GM10248 (cell line): ENCODE data around the gene SMIM35.

ENCODE experiments used
- CTCF ChIA-PET: fragments of 300-600 bp; sonication (Branson Sonifier 250); formaldehyde crosslinking; extraction: SDS; loops from one replicate; lab custom pipeline; 2021; ENCODE audit warnings: antibody characterized with exemption; lab: Yijun Ruan, JAX
- POLR2A ChIA-PET: fragments of 350-650 bp; sonication (Branson Sonifier 250); formaldehyde crosslinking; extraction: SDS; loops from one replicate; lab custom pipeline; 2020; ENCODE audit warnings: antibody characterized with exemption; lab: Yijun Ruan, JAX
- DNase-seq: peaks from one replicate; pipeline ENCODE4 v3.0.0; 2012; ENCODE audit errors: extremely low spot score
- CTCF ChIP-seq: IDR thresholded peaks from 2 replicates; pipeline ENCODE4 v1.5.1; 2012; ENCODE audit warnings: mild to moderate bottlenecking, low read depth; ENCODE audit errors: extremely low read depth, missing control alignments, control extremely low read depth

SMIM35 gene

GRCh38 chr11:118076754-118077281 lies 9.9 kb downstream of the SMIM35 start, which contains the start of gene TMPRSS4:
TSS of gene TMPRSS4 (plus strand) at chr11:118077078. CDS start at chr11:118077303, 225 bp downstream.
- no peak for TF ChIP-seq CTCF
- CTCF ChIA-PET: interaction anchor here (0.9 to 1.9 kb wide), 2 partner anchors 11 to 95 kb away, joined by 3 to 5 read pairs; no protein-coding TSS in a partner anchor
- DNase-seq: no peak
- POLR2A ChIA-PET: no interaction called here

GRCh38 chr11:118074785-118075184 lies 12.0 kb downstream of the SMIM35 start:
- POLR2A ChIA-PET: no interaction called here

GRCh38 chr11:118074091-118074685 lies 12.6 kb downstream of the SMIM35 start:
- TF ChIP-seq CTCF: no peak
- ChIA-PET POLR2A (no interaction called here), CTCF (interaction anchor here (1.0 to 2.1 kb wide), 3 partner anchors 9 to 128 kb away, joined by 3 to 6 read pairs (median 5); no protein-coding TSS in a partner anchor)
- no peak for DNase-seq

More at GRCh38 chr11:118074785-118075184, 12.0 kb downstream of the SMIM35 start:
- DNase-seq: no peak
- no peak for TF ChIP-seq CTCF
- CTCF ChIA-PET: interaction anchor here (1.0 to 2.1 kb wide), 2 partner anchors 9 to 21 kb away, joined by 3 to 5 read pairs; no protein-coding TSS in a partner anchor

GRCh38 chr11:118073554-118073953 lies 13.2 kb downstream of the SMIM35 start:
- TF ChIP-seq CTCF: no peak

GRCh38 chr11:118071416-118072030 lies 15.2 kb downstream of the SMIM35 start:
- CTCF ChIA-PET: interaction anchor here (0.8 to 1.2 kb wide), 5 partner anchors 9 to 264 kb away, joined by 3 to 4 read pairs (median 3); no protein-coding TSS in a partner anchor
- no peak for TF ChIP-seq CTCF
- DNase-seq: no peak
- POLR2A ChIA-PET: no interaction called here

More at GRCh38 chr11:118073554-118073953, 13.2 kb downstream of the SMIM35 start:
- ChIA-PET CTCF (interaction anchor here (1.7 kb wide), 2 partner anchors 21 to 127 kb away, joined by 6 to 7 read pairs; no protein-coding TSS in a partner anchor), POLR2A (no interaction called here)
- DNase-seq: no peak

GRCh38 chr11:118068945-118069612 lies 17.7 kb downstream of the SMIM35 start:
- ChIA-PET POLR2A (no interaction called here), CTCF (interaction anchor here (2.0 kb wide), 1 partner anchor 16 kb away, joined by 5 read pairs; no protein-coding TSS in a partner anchor)
- no peak for TF ChIP-seq CTCF
- DNase-seq: no peak
